HG03097 (cell line): Measurements from ENCODE around the gene FBXW12.

Source experiments
- ATAC-seq: cut with Tn5 transposase; IDR thresholded peaks from one replicate; pipeline ENCODE4 v1.9.1; 2021; ENCODE audit not compliant: unreplicated experiment, low FRiP score

FBXW12 gene

DNA sequence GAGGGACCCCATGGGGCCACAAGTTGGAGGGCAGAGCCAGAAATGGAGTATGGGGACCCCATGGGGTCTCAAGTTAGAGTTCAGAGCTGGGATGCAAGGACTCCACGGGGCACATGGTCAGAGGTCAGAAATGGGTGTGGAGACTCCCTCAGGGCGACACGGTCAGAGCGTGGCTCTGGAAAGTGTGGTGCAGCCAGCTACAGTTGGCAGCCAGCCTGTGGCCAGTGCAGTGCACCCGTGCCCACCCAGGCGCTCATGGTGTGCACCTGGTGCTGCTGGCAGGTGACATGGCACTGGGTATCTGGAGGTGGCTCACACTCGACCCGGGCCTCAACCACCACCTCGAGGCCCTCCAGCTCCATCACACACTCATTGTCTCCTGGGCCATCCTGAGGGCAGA is 46.6 kb downstream of the FBXW12 start:
- no peak for ATAC-seq

DNA sequence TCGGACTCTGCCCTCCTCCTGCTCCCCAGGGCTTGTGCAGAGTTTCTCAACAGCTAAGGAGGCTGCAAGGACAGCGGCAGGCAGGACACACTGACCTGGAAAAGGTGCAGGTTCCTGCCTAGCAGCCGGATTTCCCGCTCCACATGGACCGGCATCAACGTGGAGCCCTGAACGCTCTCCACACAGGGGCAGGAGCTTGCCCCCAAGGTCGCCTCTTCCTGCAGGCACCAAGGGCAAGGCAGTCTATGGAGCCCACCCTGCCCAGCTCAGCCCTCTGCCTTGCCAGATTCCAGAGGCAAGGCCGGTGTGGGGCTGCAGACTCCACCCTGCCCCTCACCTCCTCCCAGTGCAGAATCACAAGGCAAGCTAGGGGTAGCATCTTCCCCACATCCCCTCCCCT is 47.1 kb downstream of the FBXW12 start:
- no peak for ATAC-seq

DNA sequence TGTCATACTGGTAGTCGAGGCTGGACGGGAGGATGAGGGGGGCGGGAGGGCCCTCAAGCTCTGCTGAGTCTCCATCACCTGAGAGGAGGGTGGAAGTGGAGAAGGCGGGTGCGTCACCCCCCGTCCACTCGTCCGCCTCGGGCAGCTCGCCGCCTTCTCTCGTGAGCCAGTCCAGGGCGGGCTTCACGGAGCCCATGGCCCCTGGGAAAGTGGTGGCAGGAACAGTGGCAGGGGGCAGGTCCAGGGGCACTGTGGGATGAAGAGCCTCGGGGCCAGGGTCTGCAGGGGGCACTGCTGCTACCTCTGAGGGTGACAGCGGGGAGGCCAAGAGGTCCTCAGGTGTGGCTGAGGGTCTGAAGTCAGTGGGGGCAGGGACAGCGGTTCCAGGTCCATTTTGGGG is 47.6 kb downstream of the FBXW12 start:
- no peak for ATAC-seq

DNA sequence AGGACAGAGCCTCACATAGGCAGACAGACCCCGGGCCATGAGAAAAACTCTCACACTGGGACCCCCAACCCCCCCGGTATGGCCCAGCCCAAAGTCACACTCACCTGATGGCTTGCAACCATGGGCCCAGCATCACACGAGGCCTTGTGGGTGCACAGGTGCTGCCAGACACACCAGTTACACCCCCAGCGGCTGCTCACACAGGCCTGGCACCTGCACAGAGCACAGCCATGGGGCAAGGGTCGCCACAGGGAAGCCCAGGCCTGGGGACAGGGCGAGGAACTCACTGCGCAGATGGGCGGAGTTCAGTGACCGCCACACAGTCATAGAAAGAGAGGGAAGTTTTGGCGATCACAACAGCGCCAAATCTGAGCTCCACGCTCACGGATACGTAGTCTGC is 48.5 kb downstream of the FBXW12 start:
- no peak for ATAC-seq

DNA sequence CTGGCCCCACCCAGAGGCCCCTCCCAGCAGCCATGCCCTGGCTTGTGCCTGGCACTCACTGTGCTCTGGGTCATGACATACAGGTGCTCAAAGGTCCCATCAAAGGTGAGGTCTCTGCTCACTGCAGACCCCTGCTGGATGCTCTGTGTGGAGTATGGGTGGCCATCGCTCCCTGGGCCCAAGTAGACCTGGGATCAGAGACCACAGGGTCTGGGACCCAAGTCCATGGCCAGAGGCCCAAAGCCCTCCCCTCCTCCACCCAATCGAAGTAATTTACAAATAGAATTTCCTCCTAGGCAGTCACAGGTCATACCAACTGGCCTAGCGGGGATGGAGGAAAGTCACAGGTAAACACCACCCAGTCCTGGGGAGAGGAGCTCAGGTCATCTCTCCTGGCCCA is 50.3 kb downstream of the FBXW12 start:
- ATAC-seq: no peak

DNA sequence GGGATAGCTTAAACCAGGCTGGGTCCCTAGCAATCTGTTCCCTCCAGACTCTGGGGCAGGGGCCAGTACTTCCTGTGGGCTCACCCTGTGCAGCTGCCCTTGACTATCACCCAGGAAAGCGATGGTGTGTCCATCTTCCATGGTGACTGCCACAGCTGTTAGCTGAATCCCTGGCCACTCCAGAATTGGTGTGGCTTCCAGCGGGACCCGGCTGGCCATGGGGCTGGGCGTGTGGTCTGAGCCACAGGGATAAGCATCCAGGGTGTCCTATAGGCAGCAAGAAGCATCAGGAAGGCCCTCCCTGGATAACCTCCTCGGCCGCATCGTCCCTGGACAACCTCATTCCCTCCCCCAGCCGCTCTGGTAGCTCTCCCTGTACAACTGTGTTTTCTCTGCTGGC is 50.7 kb downstream of the FBXW12 start:
- ATAC-seq: no peak

DNA sequence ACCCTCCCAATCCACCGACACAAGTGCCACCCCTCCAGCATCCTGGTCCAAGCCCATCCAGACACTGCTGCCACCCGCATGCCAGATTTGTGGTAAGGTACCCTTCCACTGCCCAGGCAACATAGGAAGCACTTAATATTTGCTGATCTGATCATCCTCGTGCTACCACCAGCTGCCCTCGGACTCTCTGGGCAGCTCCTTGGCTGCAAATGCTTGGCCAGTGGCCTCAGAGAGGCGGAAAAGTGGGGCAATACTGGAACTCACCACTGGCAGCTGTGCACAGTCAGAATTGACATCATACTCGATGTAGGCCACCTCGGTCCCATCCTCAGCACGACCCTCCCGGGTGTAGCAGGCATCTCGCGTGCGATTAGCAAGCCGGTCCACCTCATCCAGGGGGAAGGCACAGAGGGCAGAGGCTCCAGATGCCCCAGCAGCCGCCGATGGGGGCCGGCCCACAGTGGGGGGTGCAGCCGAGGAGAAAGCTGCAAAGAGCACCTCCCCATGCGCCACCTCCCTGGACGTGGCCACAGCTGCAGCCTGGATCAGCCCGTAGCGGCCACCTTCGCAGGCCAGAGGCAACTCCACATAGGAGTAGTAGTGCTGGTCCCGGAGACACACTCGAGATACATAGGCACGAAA is 51.3 kb downstream of the FBXW12 start:
- ATAC-seq: no peak

DNA sequence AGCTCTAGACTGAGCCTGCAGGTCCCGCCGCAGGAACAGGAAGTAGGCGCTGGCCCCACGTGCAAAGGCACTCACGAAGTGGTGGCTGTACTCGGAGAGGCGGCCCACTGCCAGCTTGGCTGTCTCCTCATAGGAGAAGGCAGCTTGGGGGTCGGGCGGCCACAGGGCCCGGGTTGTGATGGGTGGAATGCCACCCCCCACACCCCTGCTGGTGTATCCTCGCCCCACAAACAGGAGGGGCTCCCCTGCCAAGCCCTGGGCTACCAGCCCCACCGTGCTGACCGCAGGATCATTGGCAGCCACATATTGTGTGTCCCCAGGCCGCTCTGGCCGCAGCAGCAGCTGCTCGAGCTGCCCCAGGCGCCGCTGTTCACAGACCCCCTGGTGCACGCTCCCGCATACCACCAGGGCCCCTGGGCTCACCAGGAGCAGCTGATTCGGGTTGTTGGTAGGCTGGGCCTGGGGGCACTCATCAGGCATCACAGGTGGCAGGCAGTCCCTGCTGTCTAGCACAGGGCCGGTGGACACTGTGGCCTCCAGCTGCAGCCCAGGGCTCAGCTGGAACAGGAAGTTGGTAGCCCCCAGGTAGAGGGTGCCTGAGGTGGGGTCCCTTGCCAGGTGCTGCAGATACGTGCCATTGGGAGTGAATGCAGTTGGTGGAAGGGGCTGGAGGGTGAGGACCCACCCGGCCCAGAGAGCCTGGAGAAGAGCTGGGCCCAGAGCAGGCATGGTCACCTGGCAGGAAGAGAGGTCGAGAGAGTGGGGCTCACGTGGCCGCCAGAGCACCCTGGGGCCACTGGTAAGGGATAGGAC is 52.1 kb downstream of the FBXW12 start:
- no peak for ATAC-seq

DNA sequence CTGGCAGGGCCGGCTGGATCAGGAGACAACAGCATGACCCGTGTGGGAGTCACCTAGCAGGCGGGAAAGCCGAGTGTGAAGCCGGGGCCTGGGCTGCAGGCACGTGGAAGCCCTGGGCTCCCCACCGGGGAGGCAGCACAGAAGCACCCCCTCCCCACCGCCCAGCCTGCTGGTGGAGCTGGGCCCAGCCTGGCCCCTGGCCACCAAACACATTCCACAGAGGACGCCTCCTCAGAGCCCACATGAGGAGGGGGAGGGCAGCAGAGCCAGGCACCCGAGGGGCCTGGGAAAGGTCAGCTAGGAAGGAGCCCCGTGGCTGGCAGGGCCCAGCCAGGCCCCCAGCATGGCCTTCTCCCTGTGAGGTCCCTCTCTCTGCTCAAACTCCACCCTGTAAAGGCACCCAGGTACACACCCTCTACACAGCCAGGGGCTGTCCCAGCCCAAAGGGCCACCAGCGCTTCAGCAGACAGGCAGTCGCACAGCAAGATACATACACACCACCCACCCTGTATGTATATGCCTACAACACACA is 53.3 kb downstream of the FBXW12 start:
- no peak for ATAC-seq

DNA sequence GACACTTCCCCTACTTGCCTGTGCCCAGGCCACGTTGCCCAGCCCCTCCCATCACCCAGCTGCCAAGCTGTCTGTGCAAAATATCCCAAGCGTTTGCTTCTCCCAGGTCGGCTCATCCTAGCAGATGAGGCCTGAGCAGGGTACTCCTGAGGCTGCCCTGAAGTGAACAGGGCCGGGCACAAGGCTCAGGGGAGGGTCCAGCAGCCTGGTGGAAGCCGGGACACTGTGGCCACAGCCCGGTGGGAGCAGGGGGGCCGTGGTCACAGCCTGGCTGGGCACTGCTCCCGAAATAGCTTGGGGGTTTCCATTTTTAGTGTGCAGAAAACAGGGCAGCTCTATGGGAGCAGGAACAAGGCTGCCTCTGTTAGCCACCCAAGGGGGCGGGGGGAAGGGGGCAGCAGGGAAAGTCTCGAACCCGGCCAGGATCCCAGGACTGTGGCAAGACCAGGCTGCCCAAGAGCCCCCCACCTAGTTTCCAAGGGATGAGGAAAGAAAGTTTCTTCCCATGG is 54.4 kb downstream of the FBXW12 start:
- ATAC-seq: no peak

DNA sequence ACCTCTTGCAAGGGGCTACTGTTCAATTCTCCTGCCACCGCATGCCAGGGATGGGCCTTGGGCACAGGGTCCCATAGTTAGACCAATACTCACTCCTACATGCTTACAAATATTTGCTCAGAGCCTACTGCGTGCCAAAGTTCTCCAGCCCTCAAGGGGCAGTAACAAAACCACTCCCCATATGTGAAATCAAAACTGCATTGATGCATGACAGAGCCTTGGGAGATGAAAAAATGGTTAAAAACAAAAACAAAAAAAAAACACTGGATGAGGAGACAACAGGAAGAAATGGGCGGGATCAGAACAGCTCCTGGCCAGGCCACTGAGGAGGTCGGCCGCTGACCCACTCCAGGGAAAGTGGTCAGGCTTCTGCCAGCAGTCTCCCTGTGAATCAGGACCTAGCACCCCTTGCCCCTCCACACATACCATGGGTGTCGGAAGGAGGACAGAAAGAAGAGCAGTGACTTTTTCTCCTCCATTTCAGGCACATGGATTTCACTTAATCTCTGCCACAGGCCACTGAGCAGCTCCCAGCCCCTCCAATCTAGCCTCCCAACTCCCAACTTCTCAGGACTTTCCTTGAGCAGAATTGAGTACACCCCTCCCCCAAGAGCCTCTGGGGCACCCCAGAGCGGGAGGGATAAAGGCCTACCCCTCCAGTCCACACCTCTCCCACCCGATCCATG is 55.1 kb downstream of the FBXW12 start:
- ATAC-seq: no peak

DNA sequence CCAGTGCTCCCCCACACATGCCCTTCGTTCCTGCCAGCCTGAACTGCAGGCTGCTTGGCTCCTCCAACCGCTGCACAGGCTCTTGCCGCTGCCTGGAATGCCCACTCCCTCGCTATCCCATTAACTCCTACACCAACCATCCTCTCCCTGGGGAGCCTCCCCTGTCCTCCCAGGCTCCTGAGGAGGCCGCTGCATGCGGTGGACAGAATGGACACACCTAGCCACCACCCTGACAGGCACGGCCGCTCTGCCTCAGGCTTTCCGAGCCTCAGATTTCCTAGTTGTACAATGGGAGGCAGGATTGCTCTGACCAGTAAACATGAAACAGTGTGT is 55.6 kb downstream of the FBXW12 start:
- ATAC-seq: no peak

DNA sequence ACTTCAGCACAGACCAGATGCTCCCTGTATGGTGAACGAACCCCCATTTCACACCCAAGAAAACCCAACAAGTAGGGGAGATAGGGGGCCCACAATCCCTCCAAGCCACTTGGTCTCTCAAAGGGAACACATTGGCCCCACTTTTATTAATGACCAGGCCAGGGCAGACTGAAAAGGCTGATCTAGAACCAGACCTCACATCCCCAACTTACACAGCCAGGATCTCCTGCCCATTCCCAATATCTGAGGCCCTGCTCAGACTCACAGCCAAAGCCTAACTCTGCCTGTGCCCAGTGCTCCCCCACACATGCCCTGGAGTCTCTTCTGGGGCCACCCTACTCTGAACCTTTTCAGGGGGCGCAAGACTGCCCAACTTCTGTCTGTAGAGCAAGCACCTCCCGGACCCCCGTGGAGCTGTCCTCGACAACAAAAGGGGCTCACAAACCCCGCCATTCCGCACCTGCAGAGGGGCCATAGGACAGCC is 56.1 kb downstream of the FBXW12 start:
- no peak for ATAC-seq

DNA sequence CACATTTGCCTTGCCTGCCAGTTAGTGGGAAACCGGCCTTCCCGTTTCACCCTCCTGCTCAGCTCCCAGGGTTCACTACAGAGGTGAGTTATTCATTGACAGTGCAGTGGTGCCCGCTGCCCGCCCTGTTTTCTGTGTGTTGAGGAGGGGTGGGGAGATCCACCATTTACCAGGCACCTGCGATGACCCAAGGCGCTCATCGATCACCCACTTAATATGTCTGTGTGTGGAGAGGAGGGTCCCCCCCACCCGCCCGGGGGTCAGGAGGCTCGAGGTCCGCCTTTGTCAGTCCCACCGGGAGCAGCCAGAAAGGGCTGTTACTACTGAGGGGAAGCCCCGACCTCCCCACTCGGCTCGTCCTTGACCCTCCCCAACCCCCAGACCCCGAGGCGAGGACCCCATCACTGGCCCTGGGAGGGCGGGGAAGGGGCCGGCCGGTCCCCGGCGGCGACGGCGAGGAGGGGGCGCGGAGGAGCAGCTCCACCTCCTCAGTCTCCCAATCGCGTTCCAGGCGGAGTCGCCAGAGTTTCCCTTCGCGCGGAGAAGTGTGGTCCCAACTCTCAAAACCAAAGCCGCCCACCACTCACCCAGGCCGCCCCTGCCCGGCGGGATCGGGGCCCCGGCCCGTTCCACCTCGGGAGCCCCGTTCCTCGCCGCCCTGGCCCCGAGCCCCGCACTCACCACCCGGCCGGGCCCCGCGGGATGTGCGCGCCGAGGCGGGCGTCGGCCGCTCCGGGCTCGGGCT is 56.7 kb downstream of the FBXW12 start:
- no peak for ATAC-seq

DNA sequence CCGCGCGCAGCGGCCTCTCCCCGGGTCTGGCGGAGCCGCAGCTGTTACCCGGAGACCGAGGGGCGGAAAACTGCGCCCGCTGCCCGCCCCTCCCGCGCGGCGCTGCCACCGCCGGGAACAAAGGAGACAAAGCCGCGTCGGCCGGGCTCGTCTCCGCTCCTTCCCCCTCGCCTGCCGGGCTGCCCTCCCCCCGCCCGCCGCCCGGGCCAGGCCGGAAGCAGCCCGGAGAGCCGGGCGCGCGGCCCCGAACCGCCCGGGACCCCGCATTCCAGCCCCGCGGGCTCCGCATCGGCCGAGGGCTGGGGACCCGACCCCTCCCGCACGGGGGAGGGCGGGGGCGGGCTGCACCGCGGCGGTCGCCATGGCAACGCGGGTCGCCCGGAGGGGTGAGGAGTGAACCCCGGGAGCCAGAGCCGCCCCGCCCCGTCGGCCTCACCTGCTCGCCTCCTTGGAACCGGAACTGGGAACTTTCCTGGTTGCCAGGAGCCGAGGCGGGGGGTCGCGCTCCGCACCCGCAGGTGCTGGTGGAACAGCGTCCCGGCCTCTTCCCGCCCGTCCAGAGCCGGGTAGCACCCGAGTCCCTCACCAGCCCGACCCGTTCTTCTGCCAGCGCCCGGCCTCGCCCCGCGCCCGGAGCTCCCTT is 57.4 kb downstream of the FBXW12 start:
- ATAC-seq: no peak

DNA sequence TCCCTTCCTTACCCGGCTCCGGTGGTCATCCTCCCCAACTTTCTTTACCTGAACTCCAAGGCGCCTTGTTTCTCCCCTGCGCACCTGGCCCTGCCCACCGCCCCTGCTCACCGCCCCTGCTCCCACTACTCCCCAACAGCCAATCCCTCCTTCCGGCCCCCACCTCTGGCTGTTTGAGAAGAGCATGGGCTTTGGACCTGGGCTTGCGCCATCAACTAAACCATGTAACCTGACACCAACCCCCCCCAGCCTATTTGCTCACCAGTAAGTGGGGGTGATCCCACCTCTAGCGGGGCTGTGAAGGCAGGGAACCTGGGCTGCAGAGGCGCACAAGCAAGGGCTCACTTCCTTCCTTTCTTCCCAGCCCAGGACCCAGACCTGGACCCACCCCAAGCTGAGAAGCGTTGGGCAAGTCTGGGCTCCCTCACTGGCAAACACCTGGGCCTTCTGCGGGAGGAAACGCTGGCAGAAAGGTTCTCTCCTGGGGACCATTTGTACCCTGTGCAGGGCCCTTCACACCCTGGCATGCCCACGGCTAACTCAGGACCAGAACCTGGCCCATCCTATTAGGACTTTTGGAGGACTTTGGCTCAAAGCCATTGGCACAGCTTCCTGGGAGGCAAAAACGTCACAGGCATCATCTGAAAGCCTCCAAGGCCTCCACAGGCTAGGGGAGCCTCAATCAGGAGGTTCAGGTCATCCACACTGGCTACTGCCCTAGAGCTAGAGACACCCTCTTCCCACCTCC is 58.1 kb downstream of the FBXW12 start, which contains the start of gene PLXNB1:
PLXNB1 (minus strand) TSS at position 127 of the 748 bp plus-strand sequence. CDS start 5,475 bp downstream, outside the sequence.
- no peak for ATAC-seq

DNA sequence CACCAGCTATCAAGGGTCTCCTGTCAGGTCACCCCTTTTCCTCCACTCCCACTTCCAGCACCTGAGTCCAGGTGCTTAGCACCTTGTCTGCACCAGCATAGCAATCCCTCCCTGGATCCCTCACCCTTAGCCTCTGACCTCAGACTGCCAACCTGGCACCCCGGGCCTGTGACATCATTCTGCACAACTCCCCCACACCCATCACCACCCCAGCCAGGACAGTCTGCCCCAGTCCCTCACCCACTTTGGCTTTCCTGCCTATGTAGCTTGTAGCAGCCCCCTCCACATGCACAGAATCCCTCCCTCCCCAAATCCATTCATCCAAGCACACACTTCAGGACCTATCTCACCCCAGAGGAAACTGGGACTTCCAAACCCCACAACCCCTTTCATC is 58.7 kb downstream of the FBXW12 start:
- no peak for ATAC-seq

DNA sequence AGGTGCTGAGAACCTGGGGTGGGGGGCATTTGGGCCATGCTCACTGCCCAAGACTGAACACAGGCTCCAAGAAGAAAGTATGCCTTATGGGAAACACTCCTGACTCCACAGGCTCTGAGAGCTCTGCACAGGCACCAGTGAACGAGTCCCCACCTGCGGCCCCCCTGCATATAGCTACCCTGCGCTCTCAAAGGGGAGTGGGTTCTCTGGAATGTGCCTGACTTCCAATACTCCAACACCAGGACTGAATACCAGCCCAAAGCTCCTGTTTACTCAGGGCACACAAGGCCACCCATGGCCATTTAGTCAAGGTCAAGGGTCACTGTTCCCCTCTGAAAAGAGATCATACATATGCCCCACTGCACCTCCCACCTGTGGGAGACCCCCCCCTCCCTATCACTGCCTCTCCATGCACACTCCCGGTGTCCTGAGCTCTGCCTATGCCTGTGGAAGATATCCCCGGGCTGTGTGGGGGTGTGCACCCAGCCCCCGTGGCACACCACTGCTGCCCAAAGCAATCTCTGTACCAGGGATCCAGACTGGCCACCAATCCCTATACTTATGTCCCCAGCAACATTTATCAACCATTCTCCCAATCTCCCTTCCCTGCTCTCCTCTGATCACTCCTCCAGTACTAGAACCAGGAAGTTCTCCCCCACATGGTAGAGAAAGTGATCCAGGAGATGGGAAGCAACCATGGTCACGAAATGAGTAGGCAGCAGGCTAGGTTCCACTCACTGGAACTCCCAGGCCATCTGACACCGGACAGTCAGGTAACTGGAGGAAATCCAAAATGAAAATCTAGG is 59.4 kb downstream of the FBXW12 start:
- ATAC-seq: no peak
